Tongue (tissue), 2 donors: Measurements from ENCODE around the gene NOD2. TPM values are rescaled to one million over a fixed set of nuclear protein-coding genes. Genes with fewer than 3 reads are reported as not detected.
A peak's percentile ranks its signal among the peaks of the same experiment; 100 is the strongest.

ENCODE experiments used
- DNase-seq: peaks from one replicate; pipeline ENCODE4 v3.0.0-alpha.2; 2015
- total RNA-seq: library from RNA; depleted of rRNA; stranded (reverse); fragments of >200 nt; gene quantifications from one replicate; pipeline ENCODE4 v1.2.3, GENCODE V29; 2014

The NOD2 gene
- total RNA-seq, 1 donor from 2014 or later = 2.5 TPM

DNA sequence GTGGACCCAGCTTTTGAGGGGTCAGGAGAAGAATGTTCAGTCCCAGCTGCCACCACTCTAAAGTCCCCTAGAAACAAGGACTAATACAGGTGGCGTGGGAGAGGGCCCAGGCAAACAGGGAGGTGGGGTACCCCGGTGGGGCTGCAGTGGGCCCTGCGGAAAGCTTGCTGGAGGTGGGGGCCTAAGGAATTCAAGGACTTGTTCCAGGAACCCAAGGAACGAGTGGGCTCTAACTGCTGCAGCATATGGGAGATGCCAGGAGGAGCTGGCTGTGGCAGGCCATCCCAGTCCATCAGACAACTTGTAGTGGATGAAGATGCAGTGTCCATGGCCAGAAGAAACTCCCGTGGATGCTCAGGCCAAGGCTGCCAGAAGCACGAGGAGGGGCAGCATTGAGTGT lies 22.9 kb upstream of the NOD2 start:
- no peak for DNase-seq

GRCh38 chr16:50671644-50672260 lies 21.7 kb upstream of the NOD2 start:
- no peak for DNase-seq

- no peak for DNase-seq
These were observed 19.7 kb upstream of the NOD2 start for GRCh38 chr16:50673496-50674275.

DNA sequence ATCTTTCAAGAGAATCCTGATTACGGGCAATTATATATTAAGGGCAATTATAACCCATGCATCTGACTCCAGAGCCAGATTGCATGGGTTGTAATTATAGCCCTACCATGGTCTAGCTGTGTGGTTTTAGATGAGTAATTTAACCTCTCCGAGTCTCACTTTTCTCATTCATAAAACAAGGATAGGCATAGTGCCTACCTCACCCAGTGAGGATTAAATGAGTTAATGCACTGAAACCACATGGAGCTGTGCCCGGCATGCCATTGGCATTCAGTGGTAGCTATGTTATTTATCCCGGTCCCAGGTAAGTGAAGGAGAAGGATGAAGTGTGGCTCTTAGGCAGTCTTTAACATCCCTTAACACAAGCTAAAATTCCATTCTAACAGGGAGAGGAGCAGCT lies 18.6 kb upstream of the NOD2 start:
- no peak for DNase-seq

GRCh38 chr16:50675686-50676610 lies 17.5 kb upstream of the NOD2 start:
- no peak for DNase-seq

GRCh38 chr16:50676684-50677225 lies 16.7 kb upstream of the NOD2 start:
- no peak for DNase-seq

DNA sequence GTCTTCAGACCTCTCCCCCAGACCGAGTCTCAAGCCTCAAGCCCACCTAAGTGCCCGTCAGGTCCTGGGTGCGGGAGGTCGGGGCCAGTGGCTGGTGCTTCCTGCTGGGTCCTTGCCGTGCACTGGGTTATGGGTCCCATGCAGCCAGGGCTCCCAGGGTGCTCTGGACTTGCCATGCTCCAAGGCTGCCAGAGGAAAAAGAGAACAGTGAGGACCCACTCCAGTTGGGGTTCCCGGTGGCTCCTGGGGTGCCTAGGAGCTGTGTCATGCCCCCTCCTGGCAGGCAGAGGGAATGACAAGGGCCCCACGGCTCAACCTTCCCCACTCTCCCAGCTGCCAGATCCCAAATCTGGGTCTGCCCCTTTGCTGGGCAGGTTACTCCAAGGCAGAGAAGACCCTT lies 16.1 kb upstream of the NOD2 start:
- no peak for DNase-seq

- DNase-seq = no peak
These were observed 14.9 kb upstream of the NOD2 start for GRCh38 chr16:50678531-50678930.

DNA sequence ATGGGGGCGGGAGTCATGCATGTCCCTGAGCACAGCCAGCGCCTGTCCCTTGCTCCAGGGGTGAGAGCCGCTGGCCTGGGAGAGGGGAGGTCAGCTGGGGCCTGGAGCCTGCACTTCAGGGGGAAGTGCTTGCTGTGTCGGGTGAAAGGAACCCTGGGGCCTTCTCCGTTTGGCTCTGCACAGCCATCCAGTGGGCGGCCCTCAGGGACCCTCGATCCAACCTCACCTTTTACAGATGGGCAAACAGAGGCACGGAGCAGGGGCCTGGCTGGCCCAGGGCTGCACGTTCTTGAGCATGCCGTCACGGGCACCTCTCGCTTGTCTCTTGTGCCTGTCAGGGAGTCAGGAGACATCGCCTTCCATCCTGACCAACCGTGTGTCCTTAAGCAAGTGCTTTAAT lies 14.1 kb upstream of the NOD2 start:
- no peak for DNase-seq

GRCh38 chr16:50679676-50680555 lies 13.5 kb upstream of the NOD2 start:
- no peak for DNase-seq

- DNase-seq = no peak
These were observed 12.9 kb upstream of the NOD2 start for GRCh38 chr16:50680556-50680893.

GRCh38 chr16:50681021-50681885 lies 12.2 kb upstream of the NOD2 start, which contains the start of gene SNX20:
TSS of gene SNX20 (minus strand) at chr16:50681312. CDS start at chr16:50677526, 3,786 bp downstream.
- peak; percentile 44 for DNase-seq

DNA sequence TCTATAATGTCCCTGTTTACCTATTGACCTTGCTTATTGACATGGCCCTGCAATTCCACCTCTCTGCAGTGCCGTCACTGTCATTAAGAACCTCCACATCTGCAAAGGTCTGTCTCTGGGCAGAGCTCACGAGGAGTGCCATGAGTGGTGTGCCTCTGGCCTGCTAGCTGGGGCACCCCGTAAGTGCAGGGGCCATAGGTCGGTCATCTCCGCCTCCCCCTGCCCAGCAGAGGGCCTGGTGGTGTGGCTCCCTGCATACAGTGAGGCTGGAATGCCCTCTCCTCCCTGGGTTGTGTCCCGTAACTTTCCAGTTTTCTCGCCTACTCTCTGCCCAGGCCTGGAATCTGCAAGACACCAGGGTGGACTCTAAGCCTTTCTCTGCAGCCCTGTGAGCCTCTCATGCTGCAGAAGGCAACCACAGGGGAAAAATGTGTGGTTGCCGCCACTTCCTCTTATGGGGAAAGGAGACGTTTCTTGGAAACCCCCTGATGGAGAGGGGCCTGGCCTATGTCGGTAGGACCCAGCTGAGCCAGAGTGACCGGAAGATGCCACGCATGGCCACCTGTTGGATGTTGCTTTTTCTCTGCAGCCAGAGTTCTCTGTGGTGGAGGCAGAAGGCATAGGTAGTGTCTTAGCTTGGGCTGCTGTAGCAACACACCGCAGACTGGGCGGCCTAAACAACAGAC lies 9.6 kb upstream of the NOD2 start:
- no peak for DNase-seq

DNA sequence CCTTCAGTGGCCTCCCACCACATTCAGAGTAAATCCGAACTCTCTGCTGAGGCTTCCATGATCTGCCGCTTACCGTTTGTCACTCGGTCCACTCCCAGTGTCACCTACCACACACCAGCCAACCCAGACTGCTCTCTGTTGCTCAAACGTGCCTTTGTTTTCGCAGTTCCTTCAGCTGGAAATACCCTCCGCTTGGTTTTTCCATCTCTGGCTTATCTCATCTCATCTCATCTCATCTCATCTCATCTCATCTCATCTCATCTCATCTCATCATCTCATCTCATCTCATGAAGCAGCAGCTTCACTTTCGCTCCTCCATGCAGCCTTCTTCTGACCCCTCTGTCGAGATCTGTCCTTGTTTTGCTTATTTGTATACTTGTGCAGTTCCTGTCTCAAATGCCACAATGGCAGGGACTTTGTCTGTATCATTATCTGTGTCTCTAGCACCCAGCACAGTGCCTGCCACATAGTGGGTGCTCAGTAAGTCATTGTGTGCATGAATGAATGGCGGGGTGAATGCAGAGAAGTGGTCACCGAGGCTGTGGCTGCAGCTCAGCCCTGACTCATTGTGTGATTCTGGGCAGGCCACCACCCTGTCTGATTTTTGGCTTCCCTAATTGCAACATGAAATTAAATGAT lies 8.5 kb upstream of the NOD2 start:
- DNase-seq = no peak

- DNase-seq = no peak
These were observed 7.8 kb upstream of the NOD2 start for GRCh38 chr16:50685462-50686063.

- no peak for DNase-seq
These were observed 5.3 kb upstream of the NOD2 start for GRCh38 chr16:50688083-50688482.

GRCh38 chr16:50688867-50689266 lies 4.5 kb upstream of the NOD2 start:
- no peak for DNase-seq

GRCh38 chr16:50690177-50690576 lies 3.2 kb upstream of the NOD2 start:
- no peak for DNase-seq

- DNase-seq = no peak
These were observed 785 bp upstream of the NOD2 start for GRCh38 chr16:50692644-50692998.
